Measurements from ENCODE around the gene PAPPA.

- no peak for TF ChIP-seq EZH2 (IDR thresholded peaks at IDR 0.05; ENCODE audit: insufficient read depth, low read length)
- TF ChIP-seq, protein P1, sequence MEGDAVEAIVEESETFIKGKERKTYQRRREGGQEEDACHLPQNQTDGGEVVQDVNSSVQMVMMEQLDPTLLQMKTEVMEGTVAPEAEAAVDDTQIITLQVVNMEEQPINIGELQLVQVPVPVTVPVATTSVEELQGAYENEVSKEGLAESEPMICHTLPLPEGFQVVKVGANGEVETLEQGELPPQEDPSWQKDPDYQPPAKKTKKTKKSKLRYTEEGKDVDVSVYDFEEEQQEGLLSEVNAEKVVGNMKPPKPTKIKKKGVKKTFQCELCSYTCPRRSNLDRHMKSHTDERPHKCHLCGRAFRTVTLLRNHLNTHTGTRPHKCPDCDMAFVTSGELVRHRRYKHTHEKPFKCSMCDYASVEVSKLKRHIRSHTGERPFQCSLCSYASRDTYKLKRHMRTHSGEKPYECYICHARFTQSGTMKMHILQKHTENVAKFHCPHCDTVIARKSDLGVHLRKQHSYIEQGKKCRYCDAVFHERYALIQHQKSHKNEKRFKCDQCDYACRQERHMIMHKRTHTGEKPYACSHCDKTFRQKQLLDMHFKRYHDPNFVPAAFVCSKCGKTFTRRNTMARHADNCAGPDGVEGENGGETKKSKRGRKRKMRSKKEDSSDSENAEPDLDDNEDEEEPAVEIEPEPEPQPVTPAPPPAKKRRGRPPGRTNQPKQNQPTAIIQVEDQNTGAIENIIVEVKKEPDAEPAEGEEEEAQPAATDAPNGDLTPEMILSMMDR (IDR thresholded peaks at IDR 0.05; ENCODE audit: insufficient read depth, low read depth, low read length), result no peak
These were observed 174.3 kb downstream of the PAPPA start for GRCh38 chr9:116327701-116328405.
